NK-92 treated with Interleukin-12 subunit alpha and Interleukin-12 subunit beta, amount 100 ng/mL, for 24 hours (cell line): Measurements from ENCODE around the gene SEZ6L.
A peak's percentile ranks its signal among the peaks of the same experiment; 100 is the strongest.
"Not testable (repeated sequence)": the region's sequence is repeated elsewhere in the genome, so short reads cannot be mapped to it uniquely, and the experiment has no call there.

Experiments
- DNase-seq: peaks from one replicate; lab custom pipeline; 2025; lab: John Stamatoyannopoulos, UW

Gene SEZ6L

DNA sequence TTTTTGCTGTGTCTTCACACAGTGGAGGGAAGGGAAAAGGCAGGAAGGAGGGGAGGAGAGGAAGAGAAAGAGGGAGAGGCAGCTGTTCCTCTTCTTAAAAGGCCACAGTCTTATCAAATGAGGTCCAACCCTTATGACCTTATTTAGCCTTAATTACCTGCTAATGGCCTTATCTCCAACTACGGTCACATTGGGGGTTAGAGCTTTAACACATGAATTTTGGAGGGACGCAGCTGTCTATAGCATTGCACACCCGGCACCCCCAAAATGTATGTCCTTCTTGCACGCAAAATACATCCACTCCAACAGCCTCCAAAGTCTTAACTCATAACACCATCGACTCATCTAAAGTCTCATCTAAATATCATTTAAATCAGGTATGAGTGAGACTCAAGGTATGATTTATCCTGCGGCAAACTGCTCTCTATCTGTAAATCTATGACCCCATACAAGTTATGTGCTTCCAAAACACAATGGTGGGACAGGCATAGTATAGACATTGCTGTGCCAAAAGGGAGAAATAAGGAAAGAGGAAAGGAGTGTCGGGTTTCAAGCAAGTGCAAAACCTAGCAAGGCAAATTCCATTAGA is 214.8 kb downstream of the SEZ6L start:
- no peak for DNase-seq

GRCh38 chr22:26385164-26385563 is 215.9 kb downstream of the SEZ6L start:
- DNase-seq: no peak

DNA sequence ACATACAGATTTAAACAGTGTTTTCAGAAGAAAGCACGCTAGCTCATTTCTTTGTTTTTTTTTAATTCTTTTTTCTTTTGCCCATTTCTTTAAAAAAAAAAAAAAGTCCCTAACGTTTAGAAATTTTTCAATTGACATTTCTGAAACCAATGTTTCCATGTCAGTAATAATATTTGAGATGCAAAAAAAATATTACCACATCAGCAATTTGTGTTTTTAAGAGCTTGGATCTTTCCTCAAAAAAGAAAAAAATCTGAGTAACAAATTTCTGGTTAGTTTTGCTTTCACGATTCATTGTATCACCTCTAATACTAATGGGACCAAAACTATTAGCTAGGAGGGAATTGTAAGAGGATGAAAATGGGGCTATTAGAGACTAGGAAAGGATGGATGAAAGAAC is 219.9 kb downstream of the SEZ6L start:
- DNase-seq: no peak

GRCh38 chr22:26391091-26391490 is 221.8 kb downstream of the SEZ6L start:
- DNase-seq: no peak

DNA sequence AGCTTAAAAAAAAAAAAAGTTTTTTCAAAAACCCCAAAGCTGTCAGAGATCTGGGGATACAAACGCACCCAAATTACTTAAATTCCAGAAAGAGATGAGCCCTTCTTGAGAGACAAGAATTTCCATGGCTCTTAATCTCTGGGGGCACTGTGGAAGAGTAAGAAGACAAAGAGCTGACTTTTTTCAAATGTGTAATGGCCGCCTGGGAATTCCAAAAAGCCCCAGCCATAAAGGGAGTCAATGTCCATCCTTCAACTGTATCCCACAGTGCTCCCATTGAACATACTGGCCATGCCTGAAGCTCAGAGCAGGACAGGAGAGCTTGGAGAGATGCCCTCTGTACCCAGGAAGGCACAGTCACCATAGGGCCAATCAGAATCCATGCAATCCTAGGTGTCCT is 222.4 kb downstream of the SEZ6L start:
- no peak for DNase-seq

GRCh38 chr22:26393929-26394328 is 224.7 kb downstream of the SEZ6L start:
- DNase-seq: no peak

DNA sequence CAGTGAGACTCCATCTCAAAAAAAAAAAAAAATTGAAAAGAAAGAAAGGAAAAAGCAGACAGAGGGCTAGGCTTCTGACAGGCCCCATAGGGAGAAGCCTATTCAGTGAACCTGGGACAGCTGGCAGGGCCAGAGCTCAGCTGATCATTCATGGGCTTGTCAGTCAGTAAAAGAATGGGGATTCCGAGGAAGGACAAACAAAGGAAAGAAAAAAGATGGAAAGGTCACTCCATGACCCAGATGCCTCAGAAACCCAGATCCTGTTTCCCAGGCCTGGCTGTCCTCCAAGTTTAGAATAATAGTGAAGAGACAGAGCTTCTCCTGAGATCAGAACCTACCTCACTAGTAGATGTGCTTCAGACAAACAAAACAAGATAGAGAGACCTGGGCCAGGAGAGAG is 225.5 kb downstream of the SEZ6L start:
- no peak for DNase-seq

- no peak for DNase-seq
Measured at GRCh38 chr22:26395926-26396325, 226.7 kb downstream of the SEZ6L start.

DNA sequence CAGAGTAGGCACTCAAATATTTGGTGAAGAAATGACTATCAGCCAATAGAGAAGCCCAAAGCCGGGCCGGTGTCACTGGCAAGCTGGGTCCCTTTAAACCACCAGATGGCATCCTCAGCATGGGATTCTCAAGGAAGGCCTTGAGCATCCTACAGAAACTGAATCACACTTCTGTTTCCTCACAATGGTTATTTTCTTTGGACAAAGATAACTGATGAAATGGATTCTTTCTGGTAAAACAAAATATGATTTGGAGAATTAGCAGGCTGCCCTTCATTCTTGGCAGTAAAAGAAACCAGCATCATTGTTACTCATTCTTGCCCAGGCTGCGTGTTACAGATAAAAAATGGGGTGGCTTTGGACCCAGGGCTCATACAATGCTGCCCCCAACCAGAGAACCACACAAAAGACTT is 229.5 kb downstream of the SEZ6L start:
- peak; percentile 1 for DNase-seq

- no peak for DNase-seq
Measured at GRCh38 chr22:26399289-26399688, 230.0 kb downstream of the SEZ6L start.

- DNase-seq: no peak
Measured at GRCh38 chr22:26401726-26402125, 232.5 kb downstream of the SEZ6L start.

DNA sequence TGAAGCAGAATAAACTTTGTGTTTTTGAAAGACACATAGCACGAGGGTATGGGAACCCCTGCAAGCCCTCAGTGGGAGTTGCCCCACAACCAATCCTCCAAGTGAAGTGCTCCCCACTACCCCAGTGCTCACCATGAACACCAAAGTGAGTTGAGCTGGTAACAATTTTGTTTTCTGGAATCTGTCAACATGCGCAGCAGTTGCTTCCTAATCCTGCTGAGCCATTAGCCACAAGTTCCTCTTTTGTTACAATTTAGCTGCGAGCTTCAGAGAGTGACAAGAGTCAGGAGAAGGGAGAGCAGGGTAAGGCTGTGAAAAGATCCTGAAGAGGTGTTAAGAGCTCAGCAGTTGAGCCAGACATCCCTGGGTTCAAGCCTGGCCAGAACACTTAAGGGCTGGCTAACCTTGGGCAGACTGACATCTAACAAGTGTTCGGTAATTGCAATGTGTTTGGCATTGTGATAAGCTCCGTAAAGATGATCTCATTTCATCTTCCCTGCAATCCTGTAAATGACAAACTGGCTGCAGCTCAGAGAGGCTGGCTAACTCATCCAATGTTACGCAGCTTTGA is 235.7 kb downstream of the SEZ6L start:
- DNase-seq: no peak

- no peak for DNase-seq
Measured at GRCh38 chr22:26406118-26406517, 236.9 kb downstream of the SEZ6L start.

- not testable (repeated sequence) for DNase-seq
Measured at GRCh38 chr22:26408562-26409220, 239.4 kb downstream of the SEZ6L start.

GRCh38 chr22:26409719-26410335 is 240.6 kb downstream of the SEZ6L start:
- no peak for DNase-seq

GRCh38 chr22:26410386-26410785 is 241.1 kb downstream of the SEZ6L start:
- no peak for DNase-seq

GRCh38 chr22:26414347-26414746 is 245.1 kb downstream of the SEZ6L start:
- DNase-seq: no peak

- no peak for DNase-seq
Measured at GRCh38 chr22:26416256-26416655, 247.0 kb downstream of the SEZ6L start.

DNA sequence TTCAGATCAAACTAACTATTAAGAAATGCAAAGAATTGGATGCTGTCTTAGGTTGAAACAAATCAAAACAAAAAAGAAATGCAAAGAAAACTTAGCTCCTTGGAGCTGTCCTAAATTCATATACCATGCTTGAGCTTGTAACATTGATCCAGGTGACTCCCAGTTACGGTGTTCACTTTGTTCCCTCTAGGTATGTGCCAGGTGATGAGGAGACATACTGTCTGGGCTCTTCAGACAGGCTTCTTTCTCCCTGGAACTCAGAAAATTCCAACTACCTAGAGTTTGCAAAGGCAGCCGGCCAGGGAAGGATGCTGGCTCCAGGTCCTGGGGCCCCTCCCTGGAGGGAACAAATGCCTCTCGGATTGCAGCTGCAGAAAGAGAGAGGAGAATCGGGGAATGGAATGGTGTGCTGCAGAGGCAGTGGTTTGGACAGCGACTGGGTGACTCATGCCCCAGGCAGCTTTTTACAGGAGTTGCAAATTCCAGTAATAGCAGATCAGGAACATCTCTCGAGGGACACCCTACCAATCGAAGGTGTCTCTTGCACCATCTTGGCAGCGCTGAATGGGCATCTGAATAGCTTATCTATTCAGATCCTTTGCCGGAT is 247.5 kb downstream of the SEZ6L start:
- no peak for DNase-seq

DNA sequence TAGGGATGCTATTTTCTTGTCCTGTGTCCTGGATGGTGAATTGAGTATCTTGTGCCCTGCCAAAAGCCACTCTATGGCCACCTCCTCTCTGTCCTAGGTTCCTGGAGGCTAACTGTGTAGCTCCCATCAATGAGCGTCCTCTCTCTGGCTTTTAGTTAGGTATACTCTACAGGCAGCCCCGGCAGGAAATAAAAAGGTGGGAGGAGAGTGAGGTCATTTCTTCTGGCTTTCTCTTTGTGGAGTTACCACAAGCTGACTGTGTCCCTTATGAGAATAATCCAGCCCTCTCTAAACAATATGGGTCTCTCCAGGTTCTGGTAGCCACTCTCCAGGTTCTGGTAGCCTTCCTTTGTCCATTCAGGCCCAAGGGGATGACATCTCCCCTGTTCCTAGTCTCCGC is 248.1 kb downstream of the SEZ6L start:
- no peak for DNase-seq

- no peak for DNase-seq
Measured at GRCh38 chr22:26418620-26419019, 249.4 kb downstream of the SEZ6L start.

- no peak for DNase-seq
Measured at GRCh38 chr22:26426924-26427323, 257.7 kb downstream of the SEZ6L start.
